ENCODE results near the gene DLG2. TPM values are rescaled to one million over a fixed set of nuclear protein-coding genes. Genes with fewer than 3 reads are reported as not detected.

The DLG2 gene
- total and polyA plus RNA-seq, 2 donors (not counting 3 experiments of a cell fraction or from before 2014, with no cell fraction given): 0.15 to 1.1 TPM

GRCh38 chr11:84899740-84900139, 727.4 kb downstream of the DLG2 start:
- no peaks in the 10 kb centered on the region for H4K20me1 ChIP-seq (replicated peaks; ENCODE audit: control insufficient read depth, extremely low read depth, insufficient read depth, low read length)
- no peaks in the 10 kb centered on the region for H3K36me3 ChIP-seq (ENCODE audit: control insufficient read depth in 2 of 2, extremely low read depth in 1 of 2, insufficient read depth in 2 of 2, low read length in 2 of 2)
- H3K79me2 ChIP-seq (ENCODE audit: control insufficient read depth, insufficient read depth, low read length): no peaks in the 10 kb centered on the region
- CTCF ChIA-PET: no interaction called here
- no peaks in the 10 kb centered on the region for H3K4me1 ChIP-seq (ENCODE audit: control insufficient read depth, extremely low read depth, insufficient read depth, low read length)
- POLR2A ChIA-PET: no interaction called here
- dilution Hi-C loops (cut with MboI; ENCODE audit: extremely low pct_ligation_motif_present, low sequenced_read_pairs) (no loop called here), intact Hi-C loops (cut with micrococcal nuclease) (loop anchor here (5.0 kb wide), 1 partner anchor 547 kb away; no protein-coding TSS in a partner anchor)
- no peaks in the 10 kb centered on the region for H3K27me3 ChIP-seq (ENCODE audit: control insufficient read depth in 2 of 2, insufficient read depth in 2 of 2, low read length in 2 of 2)
- TF ChIP-seq EZH2 (IDR thresholded peaks at IDR 0.05; ENCODE audit: borderline replicate concordance, low read depth, low read length, severe bottlenecking): no peak
- no peak for TF ChIP-seq CTCF (IDR thresholded peaks at IDR 0.05; ENCODE audit: extremely low read depth in 1 of 2, insufficient read depth in 1 of 2, low read depth in 1 of 2, low read length in 2 of 2)
- TF ChIP-seq MYC (IDR thresholded peaks at IDR 0.05; ENCODE audit: low read depth, low read length): no peak
- TF ChIP-seq MAX (IDR thresholded peaks at IDR 0.05; ENCODE audit: insufficient read depth, insufficient read length): no peak
- no peak for TF ChIP-seq POLR2AphosphoS5 (IDR thresholded peaks at IDR 0.05; ENCODE audit: insufficient read depth, low read depth, low read length)
- no peak for TF ChIP-seq GATA2 (IDR thresholded peaks at IDR 0.05; ENCODE audit: insufficient read depth, insufficient read length, low read depth, low read length)
- no peak for TF ChIP-seq POLR2A (IDR thresholded peaks at IDR 0.05; ENCODE audit: low read depth, low read length)
- no peak for TF ChIP-seq FOS (IDR thresholded peaks at IDR 0.05; ENCODE audit: borderline replicate concordance, insufficient read depth, low read length)
- no peak for TF ChIP-seq JUN (IDR thresholded peaks at IDR 0.05; ENCODE audit: borderline replicate concordance, insufficient read depth, insufficient read length, low read depth)
- no peaks in the 10 kb centered on the region for H3K9me3 ChIP-seq (replicated peaks; ENCODE audit: control insufficient read depth, insufficient read depth, low read length)
- no peak overlapping the region for H3K4me3 ChIP-seq (replicated peaks in 1 of 3; ENCODE audit: insufficient read depth in 1 of 3, low read depth in 1 of 3, low read length in 3 of 3)
- no peak overlapping the region for H2AFZ ChIP-seq (ENCODE audit: low read depth, low read length)
- no peak overlapping the region for H3K27ac ChIP-seq (ENCODE audit: insufficient read depth, low read depth, low read length)
- H3K9ac ChIP-seq (replicated peaks; ENCODE audit: extremely low read depth, insufficient read depth, low read length): no peak overlapping the region
- H3K9me1 ChIP-seq (replicated peaks; ENCODE audit: control insufficient read depth, extremely low read depth, insufficient read depth, low read length): no peaks in the 10 kb centered on the region
- FAIRE-seq: no peak
- DNase-seq (ENCODE audit: low read depth, low spot score): no peak
- H3K4me2 ChIP-seq (ENCODE audit: insufficient read depth, low read length): no peak overlapping the region
- BruUV-seq (replicated peaks): no TSS peak
